ENCODE measurements around the gene ASB12.
"Not testable (repeated sequence)": the region's sequence is repeated elsewhere in the genome, so short reads cannot be mapped to it uniquely, and the experiment has no call there.

ASB12 gene

DNA sequence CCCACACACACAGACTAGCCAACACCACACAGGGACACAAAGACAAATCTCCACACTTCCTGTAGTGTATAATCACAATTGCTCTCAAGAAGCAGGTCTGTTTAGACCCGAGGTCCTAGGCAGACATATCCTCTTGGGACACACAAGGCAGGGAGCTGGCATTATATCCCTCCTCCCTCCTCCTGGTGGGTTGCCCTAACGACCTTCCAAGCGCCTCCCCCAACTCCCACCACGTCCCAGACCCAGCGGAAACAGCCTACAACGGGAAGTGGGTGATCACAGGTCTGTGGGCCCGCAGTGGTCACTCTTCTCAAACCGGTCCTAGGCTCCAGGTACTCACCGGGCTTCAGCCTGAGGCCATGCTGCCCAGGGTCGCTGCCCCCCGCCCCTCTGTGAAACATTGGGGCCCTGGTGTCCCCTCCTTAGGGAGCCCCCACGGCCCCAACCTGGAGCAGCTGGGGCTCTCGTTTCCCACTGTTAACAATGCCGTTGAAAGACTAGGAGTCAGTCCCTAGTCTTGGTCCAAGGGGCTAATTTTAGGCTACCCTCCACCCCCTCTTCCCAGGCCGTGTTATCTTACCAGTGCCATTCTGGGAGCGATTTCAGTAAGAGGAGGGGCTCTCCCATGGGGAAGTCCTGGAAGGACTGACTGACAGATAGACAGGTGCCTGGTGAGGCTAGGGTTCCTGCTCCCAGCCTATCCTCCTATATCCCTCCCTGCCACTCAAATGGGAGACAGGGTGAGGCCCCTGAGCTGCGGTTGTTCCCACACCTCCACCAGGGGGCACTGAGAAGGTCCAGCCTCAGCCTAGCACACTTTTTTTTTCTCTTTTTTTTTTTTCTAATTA is at the start of gene ASB12:
ASB12 (minus strand) TSS at position 485 of the 848 bp plus-strand sequence. CDS start 4,957 bp downstream, outside the sequence.
- DNase-seq: no peak

DNA sequence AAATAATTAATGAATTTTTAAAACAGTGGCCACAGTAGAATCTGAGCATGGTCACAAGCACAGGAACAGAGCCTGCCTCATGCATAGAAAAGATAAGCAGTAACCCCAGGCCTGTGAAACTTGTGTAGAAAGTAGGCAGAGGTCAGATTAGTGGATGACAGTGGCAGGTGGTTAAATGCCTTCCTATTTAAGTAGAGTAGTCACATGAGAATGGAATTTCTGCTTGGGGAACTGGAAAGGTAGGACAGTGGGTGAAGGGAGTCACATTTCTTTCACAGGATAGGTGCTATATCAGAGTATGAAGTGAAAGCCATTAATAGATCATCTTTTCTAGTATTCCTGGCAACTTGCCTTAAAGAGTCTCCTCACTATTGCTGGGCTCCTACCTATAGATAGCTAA is 34.9 kb upstream of the ASB12 start:
- DNase-seq: no peak

DNA sequence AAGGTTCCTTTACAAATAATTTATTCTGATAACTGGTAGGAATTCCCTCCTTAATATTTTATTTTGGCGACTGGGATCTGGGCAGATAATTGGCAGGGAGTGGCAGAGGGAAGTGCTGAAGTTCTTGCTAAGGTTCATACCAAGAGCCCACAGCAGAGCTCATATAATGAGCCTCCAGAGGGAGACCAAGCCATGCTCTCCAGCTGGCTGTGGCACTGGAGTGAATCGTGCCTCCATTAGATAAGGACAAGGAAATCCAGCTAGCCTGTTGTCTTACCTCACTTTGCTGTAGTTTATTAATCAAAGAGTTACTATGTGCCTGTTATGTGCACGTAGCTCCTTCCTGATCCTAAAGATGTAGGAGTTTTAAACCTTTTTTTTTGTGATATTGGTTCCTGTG is 1.3 kb downstream of the ASB12 start:
- DNase-seq: no peak

DNA sequence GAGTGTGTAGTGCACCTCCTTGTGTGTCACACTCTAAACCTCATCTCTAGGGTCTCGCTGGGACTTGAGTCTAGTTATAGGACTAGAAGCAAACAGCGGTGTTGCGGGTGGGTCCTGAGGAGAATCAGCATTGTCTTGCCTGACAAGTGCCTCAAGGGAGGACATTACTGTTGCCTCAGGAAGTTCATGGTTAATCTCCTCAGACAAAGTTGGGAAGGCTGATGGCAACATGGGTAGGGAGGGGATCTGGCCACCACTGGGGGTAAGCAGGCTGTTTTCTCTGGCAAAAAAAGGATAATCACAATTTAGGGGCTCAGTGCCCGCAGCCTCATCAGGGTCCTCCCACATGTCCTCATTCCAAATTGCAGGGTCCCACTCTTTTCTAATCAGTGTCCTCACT is 12.4 kb downstream of the ASB12 start:
- DNase-seq: no peak

- not testable (repeated sequence) for DNase-seq
Observed at GRCh38 chrX:64213989-64214388, 16.4 kb downstream of the ASB12 start.

GRCh38 chrX:64206556-64207162 is 23.7 kb downstream of the ASB12 start:
- no peak for DNase-seq

GRCh38 chrX:64205735-64206501 is 24.5 kb downstream of the ASB12 start:
- peak; percentile 84 for DNase-seq

DNA sequence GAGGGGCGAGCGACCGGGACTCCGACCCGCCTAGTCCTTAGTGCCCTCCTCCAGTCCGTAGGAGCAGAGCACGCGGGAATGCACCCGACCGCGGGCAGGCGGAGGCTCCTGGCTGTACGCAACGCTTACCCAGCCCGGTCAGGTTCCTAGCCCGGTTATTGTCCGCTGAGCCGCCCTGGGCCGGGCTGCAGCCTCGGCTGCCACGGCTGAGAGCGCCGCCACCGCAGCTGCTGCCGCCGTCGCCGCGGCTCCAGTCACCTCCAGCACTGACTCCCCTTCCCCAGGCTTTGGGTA is 25.0 kb downstream of the ASB12 start, which contains the start of gene AMER1:
AMER1 (minus strand) TSS at position 268 of the 294 bp plus-strand sequence. CDS start 12,422 bp downstream, outside the sequence.
- DNase-seq: no peak

DNA sequence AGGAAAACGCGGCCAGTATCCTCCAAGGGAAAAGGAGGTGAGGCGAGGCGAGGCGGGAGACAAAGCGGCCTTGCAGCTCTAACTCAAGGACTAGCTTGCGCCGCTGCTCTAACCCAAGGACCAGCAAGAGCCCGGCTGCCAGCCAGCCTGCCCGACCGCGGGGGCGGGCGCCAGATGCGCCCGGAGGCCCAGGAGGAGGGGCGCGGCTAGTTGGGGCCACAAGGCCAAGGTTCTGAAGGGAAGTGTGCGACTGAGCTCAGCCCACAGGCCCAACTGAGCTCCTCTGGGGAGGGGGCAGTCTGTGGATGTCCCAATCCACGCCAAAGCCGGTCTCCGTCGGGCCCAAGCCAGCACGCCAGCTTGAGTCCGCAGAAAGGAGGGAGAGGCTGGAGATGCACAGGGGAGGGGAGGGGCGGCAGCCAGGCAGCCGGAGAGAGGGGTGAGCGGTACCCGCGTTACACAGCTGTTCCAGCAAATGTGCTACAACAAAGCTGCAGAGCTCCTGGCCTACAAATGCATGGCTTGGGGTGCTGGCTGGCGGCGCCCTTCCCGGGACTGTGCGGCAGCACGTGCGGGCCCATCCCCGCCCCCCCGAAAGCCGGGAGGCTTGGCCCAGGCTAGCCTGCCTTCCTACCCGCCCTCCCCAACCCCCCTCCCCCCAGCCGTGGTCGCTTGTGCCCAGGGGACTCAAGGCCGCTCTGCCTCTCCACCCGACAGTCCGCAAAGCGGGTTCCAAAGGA is 25.5 kb downstream of the ASB12 start:
- peak; percentile 14 for DNase-seq

DNA sequence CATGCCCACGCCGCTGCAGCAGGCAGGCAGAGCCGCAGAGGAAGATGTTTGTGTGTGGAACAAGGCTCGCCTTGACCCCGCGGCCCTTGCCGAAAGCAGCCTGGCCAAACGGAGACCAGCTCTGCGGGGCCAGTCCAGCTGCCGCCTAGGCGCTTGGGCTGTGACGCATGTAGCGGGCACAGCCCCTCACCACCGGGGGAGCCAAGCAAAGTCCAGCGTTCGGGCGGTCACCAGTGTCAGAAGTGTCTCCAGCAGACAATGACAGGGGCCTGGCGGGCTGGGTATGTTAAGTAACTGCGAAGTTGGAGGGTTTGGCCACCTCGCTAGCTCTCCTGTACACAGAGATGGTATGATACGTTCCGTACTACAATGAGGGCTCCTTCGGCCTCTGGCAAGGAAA is 26.2 kb downstream of the ASB12 start:
- DNase-seq: no peak

DNA sequence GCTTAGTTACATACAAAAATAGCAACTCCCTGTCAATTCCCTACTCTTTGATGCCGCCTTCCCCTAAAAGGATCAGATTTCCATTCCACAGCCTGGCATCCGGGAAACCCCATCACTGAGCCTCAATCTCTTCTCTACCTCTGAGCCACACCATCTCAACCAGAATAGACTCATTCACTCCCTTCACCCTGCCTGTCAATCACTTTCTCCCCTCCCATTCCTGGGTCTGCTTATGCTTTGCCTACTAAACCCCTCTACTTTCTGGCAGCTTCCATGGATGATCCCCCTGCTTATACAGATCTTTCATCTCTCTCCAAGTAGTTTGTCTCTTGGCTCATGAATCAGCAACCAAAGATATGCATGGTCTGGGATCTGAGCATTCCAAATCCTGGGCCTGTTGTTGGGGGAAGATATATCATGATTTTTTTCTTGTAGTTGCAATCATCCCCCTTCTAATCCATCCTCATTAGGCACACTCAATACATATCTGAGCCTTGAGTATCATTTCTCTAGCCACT is 27.5 kb downstream of the ASB12 start:
- DNase-seq: no peak

- DNase-seq: no peak
Observed at GRCh38 chrX:64198036-64198435, 32.4 kb downstream of the ASB12 start.

GRCh38 chrX:64196606-64197005 is 33.8 kb downstream of the ASB12 start:
- no peak for DNase-seq

GRCh38 chrX:64195862-64196261 is 34.5 kb downstream of the ASB12 start:
- DNase-seq: no peak

GRCh38 chrX:64192673-64193072 is 37.7 kb downstream of the ASB12 start:
- no peak for DNase-seq

GRCh38 chrX:64192040-64192439 is 38.4 kb downstream of the ASB12 start:
- DNase-seq: no peak

DNA sequence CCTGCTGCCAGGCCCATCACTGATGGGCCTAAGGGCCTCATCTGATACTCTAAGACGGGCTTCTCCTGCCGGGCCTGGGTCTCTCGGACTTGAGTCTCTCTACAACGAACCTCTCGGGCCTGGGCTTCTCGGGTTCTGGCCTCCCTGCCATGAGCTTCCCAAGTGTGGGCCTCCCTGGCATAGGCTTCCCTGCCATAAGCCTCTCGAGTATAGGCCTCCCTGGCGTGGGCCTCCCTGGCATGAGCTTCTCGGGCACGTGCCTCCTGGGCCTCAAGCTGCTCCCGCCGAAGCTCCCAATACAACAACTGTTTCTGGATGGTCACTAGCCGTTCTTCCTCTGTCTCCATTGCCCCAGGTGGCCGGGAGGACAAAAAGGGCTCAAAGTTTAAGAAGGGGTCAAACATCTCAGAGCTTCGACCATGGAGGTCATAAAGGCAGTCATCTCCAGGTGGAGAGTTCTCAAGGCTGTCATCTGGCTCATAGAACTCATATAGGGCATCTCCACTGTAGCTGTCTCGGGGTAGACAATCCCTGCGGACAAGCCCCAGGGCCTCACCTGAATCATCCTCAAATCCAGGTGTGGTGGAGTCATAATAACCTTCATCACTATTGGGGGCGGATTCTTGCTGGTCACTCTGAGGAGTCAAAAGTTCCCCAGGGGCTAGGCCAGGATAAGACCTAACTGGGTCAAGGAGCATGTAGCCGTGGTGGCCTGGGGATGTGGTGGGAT is 39.0 kb downstream of the ASB12 start:
- DNase-seq: no peak

- DNase-seq: no peak
Observed at GRCh38 chrX:64190136-64190740, 40.2 kb downstream of the ASB12 start.

GRCh38 chrX:64188901-64189300 is 41.5 kb downstream of the ASB12 start:
- no peak for DNase-seq

GRCh38 chrX:64187762-64188150 is 42.7 kb downstream of the ASB12 start:
- no peak for DNase-seq

DNA sequence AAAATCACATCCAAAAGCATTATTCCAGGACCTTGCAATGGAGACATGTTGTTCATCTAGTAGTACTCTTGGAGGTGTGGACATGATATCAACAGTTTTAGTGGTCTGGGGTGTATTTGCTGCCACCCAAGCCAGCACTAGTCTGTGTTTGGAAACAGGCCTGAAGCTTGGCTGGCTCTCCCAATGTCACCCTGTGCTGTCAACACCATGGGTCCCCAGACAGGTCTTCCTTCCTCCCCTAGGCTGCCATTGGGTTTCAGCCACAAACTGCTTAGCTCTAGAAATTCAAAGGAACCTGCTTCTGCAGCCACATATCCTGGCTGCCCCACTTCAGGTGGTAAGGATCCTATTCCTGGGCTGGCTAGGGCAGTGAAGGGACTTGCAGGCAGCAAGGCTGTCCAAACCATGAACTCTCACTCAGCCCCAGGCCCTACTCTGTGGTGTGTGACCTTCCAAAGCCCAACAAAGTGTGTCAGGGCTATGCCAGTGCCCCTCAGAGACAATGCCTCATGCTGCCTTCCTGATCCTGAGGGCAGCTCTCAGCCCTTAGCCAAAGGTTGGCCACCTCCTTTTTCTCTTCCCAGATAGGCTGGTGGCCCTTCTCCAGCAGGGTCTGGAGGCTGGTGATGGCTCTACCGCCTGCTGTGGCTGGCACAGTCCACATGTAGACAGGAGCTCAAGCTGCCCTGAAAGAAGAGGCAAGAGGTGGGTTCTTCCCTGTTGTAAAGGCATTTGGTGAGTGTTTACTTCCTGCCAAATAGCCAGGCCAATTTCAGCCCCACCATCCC is 43.2 kb downstream of the ASB12 start:
- no peak for DNase-seq
